Neuron (in vitro differentiated cells): Measurements from ENCODE around the gene TMEM150A.
A peak's percentile ranks its signal among the peaks of the same experiment; 100 is the strongest.
"Not testable (repeated sequence)": the region's sequence is repeated elsewhere in the genome, so short reads cannot be mapped to it uniquely, and the experiment has no call there.

Experiments used
- H2AFZ ChIP-seq: one replicate; pipeline ENCODE4 v1.6.1; 2013; ENCODE audit warnings: low read depth, mild to moderate bottlenecking, inconsistent platforms, low read length, moderate library complexity
- H3K27me3 ChIP-seq: one replicate; pipeline ENCODE4 v1.6.1; 2013; ENCODE audit warnings: low read length; ENCODE audit not compliant: insufficient read depth
- H3K36me3 ChIP-seq: one replicate; pipeline ENCODE4 v1.6.1; 2013; ENCODE audit warnings: low read length; ENCODE audit not compliant: insufficient read depth
- H3K4me1 ChIP-seq: one replicate; pipeline ENCODE4 v1.6.1; 2013; ENCODE audit warnings: low read length; ENCODE audit not compliant: insufficient read depth
- H3K4me3 ChIP-seq: 2 replicates; pipeline ENCODE4 v1.5.1; 2013; ENCODE audit warnings: mild to moderate bottlenecking, low read length, moderate library complexity
- H3K9me3 ChIP-seq: one replicate; pipeline ENCODE4 v1.6.1; 2013; ENCODE audit warnings: low read length

Gene TMEM150A

GRCh38 chr2:85606116-85606455 is 3.6 kb upstream of the TMEM150A start:
- H3K4me3 ChIP-seq = no peak overlapping the region

GRCh38 chr2:85605406-85606115 is 3.1 kb upstream of the TMEM150A start:
- Histone ChIP-seq H2AFZ (no peak overlapping the region), H3K36me3 (peaks cover 29% of the 10 kb centered on the region), H3K27me3 (no peaks in the 10 kb centered on the region), H3K9me3 (no peaks in the 10 kb centered on the region), H3K4me1 (peaks cover 26% of the 10 kb centered on the region), H3K4me3 (no peak overlapping the region)

More at GRCh38 chr2:85606116-85606455, 3.6 kb upstream of the TMEM150A start:
- H3K4me1 ChIP-seq = peaks cover 29% of the 10 kb centered on the region
- H3K9me3 ChIP-seq = no peaks in the 10 kb centered on the region
- H3K27me3 ChIP-seq = no peaks in the 10 kb centered on the region
- no peak overlapping the region for H2AFZ ChIP-seq
- peaks cover 29% of the 10 kb centered on the region for H3K36me3 ChIP-seq

DNA sequence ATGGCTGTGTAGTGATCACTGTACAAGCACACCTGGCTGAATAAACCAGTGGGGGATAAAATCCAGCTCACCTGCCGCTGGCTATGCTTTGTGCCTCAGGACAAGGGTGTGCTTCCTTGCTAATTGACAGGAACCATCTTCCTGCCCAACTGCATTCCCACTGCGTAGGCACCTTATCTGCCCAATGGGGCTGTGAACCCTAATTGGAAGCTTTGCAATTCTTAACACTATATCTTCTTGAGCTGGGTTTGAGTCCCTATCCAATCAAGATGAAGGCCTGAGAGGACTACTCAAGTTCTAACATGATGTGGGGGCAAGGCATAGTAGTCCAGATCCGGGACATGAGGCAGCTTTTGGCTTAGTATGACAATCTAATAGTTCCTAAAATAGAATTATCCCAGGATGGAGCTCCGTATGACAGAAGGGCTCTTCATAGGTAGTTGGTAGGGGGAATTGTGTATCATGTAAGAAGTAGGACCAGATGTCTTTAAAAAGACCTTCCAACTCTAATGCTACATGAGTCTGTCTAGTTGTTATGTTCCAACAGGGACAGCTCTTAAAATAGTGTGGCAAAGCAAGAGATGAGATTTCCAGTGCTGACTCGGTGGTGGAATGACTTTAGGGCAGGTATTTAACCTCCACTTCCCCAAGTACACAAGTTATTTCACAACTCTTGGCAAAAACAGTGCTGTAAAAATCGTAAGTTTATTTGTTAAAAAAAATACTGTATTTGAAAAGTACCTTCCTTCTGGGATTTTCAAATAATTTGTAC is 2.3 kb upstream of the TMEM150A start:
- H3K36me3 ChIP-seq = peaks cover 24% of the 10 kb centered on the region
- no peaks in the 10 kb centered on the region for H3K9me3 ChIP-seq
- H3K27me3 ChIP-seq = no peaks in the 10 kb centered on the region
- peaks cover 26% of the 10 kb centered on the region for H3K4me1 ChIP-seq
- no peak overlapping the region for H2AFZ ChIP-seq
- H3K4me3 ChIP-seq = no peak overlapping the region

GRCh38 chr2:85604133-85604444 is 1.6 kb upstream of the TMEM150A start:
- not testable (repeated sequence) for H3K27me3 ChIP-seq, H3K9me3 ChIP-seq, H3K4me3 ChIP-seq, H2AFZ ChIP-seq
- H3K36me3 ChIP-seq = peaks cover 22% of the 10 kb centered on the region
- peaks cover 26% of the 10 kb centered on the region for H3K4me1 ChIP-seq

GRCh38 chr2:85601771-85602475 is 575 bp downstream of the TMEM150A start:
- peaks cover 11% of the 10 kb centered on the region for H3K36me3 ChIP-seq
- H3K4me3 ChIP-seq = peak overlapping the region; percentile 86

DNA sequence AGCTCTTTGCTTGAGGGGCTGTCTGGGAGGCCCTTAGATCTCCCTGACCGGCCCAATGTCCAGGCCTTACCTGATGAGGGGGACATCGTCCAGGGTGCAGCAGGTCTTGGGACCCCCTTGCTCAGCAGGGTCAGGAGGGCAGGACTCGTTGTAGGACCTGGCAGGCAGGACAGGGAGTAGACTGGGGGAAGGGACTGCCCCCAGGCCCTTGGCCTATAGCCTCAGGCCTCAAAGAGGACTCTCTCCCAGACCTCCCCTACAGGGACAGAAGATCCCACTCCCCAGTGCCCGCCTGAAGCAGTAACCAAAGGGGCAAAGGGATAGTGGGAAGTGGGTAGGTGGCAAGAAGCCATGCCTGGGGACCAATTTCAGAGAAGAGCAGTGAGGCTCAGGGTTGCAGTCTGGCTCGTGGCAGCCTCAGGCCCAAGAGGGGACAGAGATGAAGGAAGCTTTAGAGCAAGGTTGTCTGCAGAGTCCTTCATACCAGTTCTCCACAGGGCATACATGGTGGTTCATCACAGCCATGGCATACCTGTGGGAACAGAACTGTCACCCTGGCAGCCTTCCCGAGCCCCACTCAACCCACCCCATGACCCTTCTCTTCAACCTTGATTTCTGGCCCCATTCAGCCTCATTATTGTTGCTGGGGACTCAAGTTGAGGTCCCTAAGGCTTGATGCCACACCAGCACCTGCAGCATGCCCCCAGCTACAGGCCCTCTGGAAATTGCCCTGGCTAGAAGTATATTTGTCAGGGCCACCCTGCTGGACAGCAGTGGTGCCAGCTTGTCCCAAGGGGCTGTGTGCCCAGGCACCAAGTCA is 1.3 kb downstream of the TMEM150A start:
- Histone ChIP-seq H3K9me3 (no peaks in the 10 kb centered on the region), H3K4me1 (peaks cover 27% of the 10 kb centered on the region), H2AFZ (no peak overlapping the region), H3K4me3 (peak overlapping the region; percentile 86), H3K36me3 (peaks cover 13% of the 10 kb centered on the region), H3K27me3 (no peaks in the 10 kb centered on the region)

More at GRCh38 chr2:85601771-85602475, 575 bp downstream of the TMEM150A start:
- Histone ChIP-seq H3K9me3 (no peaks in the 10 kb centered on the region), H3K4me1 (peaks cover 24% of the 10 kb centered on the region), H3K27me3 (no peaks in the 10 kb centered on the region), H2AFZ (peak overlapping the region; percentile 78)

DNA sequence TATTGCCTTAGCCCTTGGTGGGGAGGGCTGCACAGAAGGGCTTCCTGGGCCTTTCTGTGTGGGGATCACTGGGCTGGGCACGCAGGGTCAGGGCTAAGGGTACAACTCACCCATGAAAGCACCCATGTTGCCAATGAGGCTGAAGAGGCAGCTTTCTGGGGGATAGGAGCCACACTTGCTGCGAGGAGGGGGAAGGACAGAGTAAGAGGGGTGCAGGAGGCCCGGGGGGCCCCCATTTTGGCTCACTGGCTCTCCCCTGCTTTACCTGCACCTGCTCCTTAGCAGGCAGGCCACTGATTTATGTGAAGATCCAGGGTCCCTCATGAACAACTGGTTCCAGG is 2.3 kb downstream of the TMEM150A start:
- Histone ChIP-seq H3K36me3 (peaks cover 13% of the 10 kb centered on the region), H3K9me3 (no peaks in the 10 kb centered on the region), H2AFZ (no peak overlapping the region), H3K27me3 (no peaks in the 10 kb centered on the region), H3K4me3 (no peak overlapping the region), H3K4me1 (peaks cover 18% of the 10 kb centered on the region)

- H3K4me3 ChIP-seq = no peak overlapping the region
- H2AFZ ChIP-seq = no peak overlapping the region
- no peaks in the 10 kb centered on the region for H3K27me3 ChIP-seq
- no peaks in the 10 kb centered on the region for H3K9me3 ChIP-seq
- peaks cover 13% of the 10 kb centered on the region for H3K36me3 ChIP-seq
- peaks cover 21% of the 10 kb centered on the region for H3K4me1 ChIP-seq
These were observed 2.8 kb downstream of the TMEM150A start for GRCh38 chr2:85599468-85600234.

DNA sequence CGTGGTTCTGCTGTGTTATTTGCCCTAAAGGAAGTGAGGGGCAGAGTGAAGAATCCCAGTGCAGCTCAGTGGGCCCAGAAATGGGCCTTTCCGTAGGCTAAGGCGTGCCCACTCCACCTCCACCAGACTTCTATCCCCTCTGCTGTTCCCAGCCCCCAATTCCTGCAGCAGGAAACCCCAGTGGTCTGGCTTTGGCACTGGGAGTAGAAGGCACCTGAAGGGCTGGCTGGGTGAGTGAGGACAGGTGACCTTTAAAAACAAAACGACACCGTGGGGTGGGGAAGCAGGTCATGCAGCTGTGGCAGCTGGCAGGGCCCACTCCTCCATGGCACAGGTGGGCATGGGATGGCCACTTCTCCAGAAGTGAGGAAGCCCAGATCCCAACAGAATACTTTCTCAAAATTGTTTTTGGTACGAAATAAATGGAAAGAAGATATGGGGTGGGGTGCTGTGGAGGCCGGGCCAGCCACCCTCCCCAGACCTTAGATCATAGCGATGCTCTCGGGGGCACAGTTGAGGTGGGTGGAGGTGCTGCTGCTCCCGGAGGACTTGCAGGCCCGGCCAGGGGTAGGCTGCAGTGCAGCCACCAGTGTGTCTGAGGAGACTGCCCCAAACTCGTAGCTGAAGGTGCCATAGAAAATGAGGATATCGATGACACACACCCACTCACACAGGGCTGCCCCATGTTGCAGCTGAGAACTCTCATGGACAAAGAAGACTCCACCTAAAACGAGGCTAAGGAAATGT is 3.7 kb downstream of the TMEM150A start:
- no peaks in the 10 kb centered on the region for H3K27me3 ChIP-seq
- peaks cover 26% of the 10 kb centered on the region for H3K4me1 ChIP-seq
- peaks cover 13% of the 10 kb centered on the region for H3K36me3 ChIP-seq
- H3K4me3 ChIP-seq = no peak overlapping the region
- no peaks in the 10 kb centered on the region for H3K9me3 ChIP-seq
- no peak overlapping the region for H2AFZ ChIP-seq

DNA sequence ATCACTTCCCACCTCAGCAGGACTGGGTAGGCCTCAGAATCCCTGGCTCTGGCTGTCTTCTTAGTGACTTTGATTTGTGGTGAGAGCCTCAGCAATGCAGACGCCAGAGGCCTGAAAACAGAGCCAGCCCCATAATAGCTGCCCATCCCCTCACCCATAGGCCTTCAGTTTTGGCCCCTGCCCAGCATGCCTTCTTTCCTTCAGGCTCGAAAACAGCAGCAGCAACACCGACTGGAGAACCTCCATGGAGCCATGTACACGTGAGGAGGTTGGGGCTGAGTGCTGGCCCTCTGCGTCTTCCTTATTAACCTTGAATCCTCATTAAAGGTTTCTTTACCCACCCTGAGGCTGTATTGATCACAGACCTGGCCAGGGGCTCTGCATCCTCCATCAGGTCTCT is 5.3 kb downstream of the TMEM150A start:
- H2AFZ ChIP-seq = no peak overlapping the region
- H3K4me3 ChIP-seq = peak overlapping the region; percentile 81
- H3K36me3 ChIP-seq = peaks cover 13% of the 10 kb centered on the region
- H3K27me3 ChIP-seq = no peaks in the 10 kb centered on the region
- no peaks in the 10 kb centered on the region for H3K9me3 ChIP-seq
- peaks cover 22% of the 10 kb centered on the region for H3K4me1 ChIP-seq

DNA sequence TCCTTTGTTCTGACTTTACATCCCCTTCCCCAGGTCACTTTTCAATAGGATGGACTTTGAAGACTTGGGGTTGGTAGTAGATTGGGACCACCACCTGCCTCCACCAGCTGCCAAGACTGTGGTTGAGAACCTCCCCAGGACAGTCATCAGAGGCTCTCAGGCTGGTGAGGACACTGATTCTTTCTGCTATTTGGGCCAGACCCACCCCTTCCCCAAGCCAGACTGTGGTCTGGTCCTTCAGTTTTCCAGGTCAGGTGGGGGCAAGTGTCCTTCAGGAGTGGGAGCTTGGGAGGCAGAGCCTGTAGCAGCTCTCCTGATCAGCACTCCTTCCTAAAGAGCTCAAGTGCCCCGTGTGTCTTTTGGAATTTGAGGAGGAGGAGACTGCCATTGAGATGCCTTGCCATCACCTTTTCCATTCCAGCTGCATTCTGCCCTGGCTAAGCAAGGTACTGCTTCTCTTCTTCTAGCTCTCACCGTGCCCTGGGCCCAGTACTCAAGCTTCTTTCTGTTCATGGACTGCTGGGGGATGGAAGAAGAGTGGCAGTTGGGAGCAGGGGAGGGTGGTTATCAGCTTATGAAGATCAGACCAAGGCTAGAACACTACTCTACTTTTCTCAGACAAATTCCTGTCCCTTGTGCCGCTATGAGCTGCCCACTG is 5.9 kb downstream of the TMEM150A start:
- peak overlapping the region; percentile 81 for H3K4me3 ChIP-seq

More for the DNA sequence above, 5.9 kb downstream of the TMEM150A start:
- peaks cover 13% of the 10 kb centered on the region for H3K36me3 ChIP-seq
- H3K9me3 ChIP-seq = no peaks in the 10 kb centered on the region
- H3K27me3 ChIP-seq = no peaks in the 10 kb centered on the region
- peaks cover 16% of the 10 kb centered on the region for H3K4me1 ChIP-seq
- H2AFZ ChIP-seq = no peak overlapping the region
